Activated CD4-positive, alpha-beta memory T cell treated with anti-CD3 and anti-CD28 coated beads, Interleukin-2, amount 10 ng/mL, durations not matched to agents 7 days and 5 days (primary cell): ENCODE results near the gene CHCHD1. TPM values are rescaled to one million over a fixed set of nuclear protein-coding genes. Genes with fewer than 3 reads are reported as not detected.
A peak's percentile ranks its signal among the peaks of the same experiment; 100 is the strongest.

Experiments
- CTCF ChIA-PET: fragments of 350-600 bp; sonication (Branson Sonifier 250); formaldehyde crosslinking; loops from one replicate; lab custom pipeline; 2021; ENCODE audit warnings: antibody characterized with exemption, inconsistent platforms; lab: Charles Lee
- POLR2A ChIA-PET: fragments of 350-600 bp; sonication (Branson Sonifier 250); formaldehyde crosslinking; loops from one replicate; lab custom pipeline; 2021; ENCODE audit warnings: antibody characterized with exemption; lab: Charles Lee
- DNase-seq: peaks from one replicate; pipeline ENCODE4 v3.0.0-alpha.2; 2020
- H3K27ac Mint-ChIP-seq: one replicate; pipeline ENCODE4 v1.8.0; 2021; ENCODE audit warnings: mild to moderate bottlenecking, mixed read lengths
- H3K27me3 Mint-ChIP-seq: one replicate; pipeline ENCODE4 v1.8.0; 2021; ENCODE audit warnings: mixed read lengths
- H3K36me3 Mint-ChIP-seq: one replicate; pipeline ENCODE4 v1.8.0; 2021; ENCODE audit warnings: low read depth, mixed read lengths
- H3K4me1 Mint-ChIP-seq: one replicate; pipeline ENCODE4 v1.8.0; 2021; ENCODE audit warnings: mixed read lengths
- H3K4me3 Mint-ChIP-seq: one replicate; pipeline ENCODE4 v1.8.0; 2021; ENCODE audit warnings: mild to moderate bottlenecking, mixed read lengths
- H3K9me3 Mint-ChIP-seq: one replicate; pipeline ENCODE4 v1.8.0; 2021; ENCODE audit warnings: mixed read lengths
- total RNA-seq, 2 experiments: library from RNA; stranded (reverse); gene quantifications; one replicate each; pipeline ENCODE4 v1.2.3, GENCODE V29; 2021

CHCHD1 gene
- total RNA-seq, 2 experiments from 2014 or later, result 31.4 to 34.6 TPM

- Mint-ChIP-seq H3K4me1 (peaks cover 53% of the 10 kb centered on the region), H3K36me3 (peaks cover 47% of the 10 kb centered on the region), H3K27me3 (no peaks in the 10 kb centered on the region), H3K27ac (peak overlapping the region; percentile 59), H3K9me3 (no peaks in the 10 kb centered on the region), H3K4me3 (peak overlapping the region; percentile 68)
- POLR2A ChIA-PET, result interaction anchor here (0.9 to 6.8 kb wide), 4 partner anchors 7 to 64 kb away, joined by 3 to 164 read pairs (median 4); a partner anchor contains a TSS
- no peak for DNase-seq
- CTCF ChIA-PET, result interaction anchor here (1.1 to 1.2 kb wide), 3 partner anchors 20 to 26 kb away, joined by 3 read pairs; no protein-coding TSS in a partner anchor
Observed at GRCh38 chr10:73746721-73747120, 35.1 kb upstream of the CHCHD1 start.

DNA sequence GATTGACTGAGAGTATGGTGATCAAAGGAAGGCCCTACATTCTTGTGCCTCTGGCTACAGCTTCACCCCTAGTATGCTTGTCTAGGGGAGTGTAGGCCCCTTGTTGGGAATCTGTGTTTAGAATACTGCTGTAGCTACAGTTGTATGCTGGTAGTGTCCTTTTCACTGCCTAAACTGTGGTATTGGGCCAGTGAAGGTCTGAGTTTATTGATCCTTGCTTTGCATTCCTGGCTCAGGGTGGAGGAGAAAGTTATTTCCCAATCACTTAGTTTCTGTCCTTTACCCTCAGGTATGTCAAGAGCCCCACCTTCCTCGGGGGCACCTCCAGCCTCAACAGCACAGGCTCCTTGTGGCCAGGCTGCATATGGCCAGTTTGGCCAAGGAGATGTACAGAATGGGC, 31.0 kb upstream of the CHCHD1 start:
- Mint-ChIP-seq H3K4me1 (peaks cover 42% of the 10 kb centered on the region), H3K36me3 (peaks cover 60% of the 10 kb centered on the region), H3K27me3 (no peaks in the 10 kb centered on the region), H3K4me3 (no peak overlapping the region), H3K27ac (no peak overlapping the region), H3K9me3 (no peaks in the 10 kb centered on the region)
- POLR2A ChIA-PET, result no interaction called here
- CTCF ChIA-PET, result no interaction called here
- no peak for DNase-seq

- DNase-seq, result no peak
- Mint-ChIP-seq H3K9me3 (no peaks in the 10 kb centered on the region), H3K27me3 (no peaks in the 10 kb centered on the region), H3K27ac (peak overlapping the region; percentile 41), H3K36me3 (peaks cover 64% of the 10 kb centered on the region), H3K4me1 (peaks cover 54% of the 10 kb centered on the region), H3K4me3 (no peak overlapping the region)
- POLR2A ChIA-PET, result interaction anchor here (0.6 to 1.3 kb wide), 3 partner anchors 11 to 26 kb away, joined by 3 to 6 read pairs (median 3); partner anchors contain the start of gene CHCHD1
- CTCF ChIA-PET, result interaction anchor here (0.9 kb wide), 1 partner anchor 124 kb away, joined by 3 read pairs; no protein-coding TSS in a partner anchor
Observed at GRCh38 chr10:73756183-73756582, 25.7 kb upstream of the CHCHD1 start.

DNA sequence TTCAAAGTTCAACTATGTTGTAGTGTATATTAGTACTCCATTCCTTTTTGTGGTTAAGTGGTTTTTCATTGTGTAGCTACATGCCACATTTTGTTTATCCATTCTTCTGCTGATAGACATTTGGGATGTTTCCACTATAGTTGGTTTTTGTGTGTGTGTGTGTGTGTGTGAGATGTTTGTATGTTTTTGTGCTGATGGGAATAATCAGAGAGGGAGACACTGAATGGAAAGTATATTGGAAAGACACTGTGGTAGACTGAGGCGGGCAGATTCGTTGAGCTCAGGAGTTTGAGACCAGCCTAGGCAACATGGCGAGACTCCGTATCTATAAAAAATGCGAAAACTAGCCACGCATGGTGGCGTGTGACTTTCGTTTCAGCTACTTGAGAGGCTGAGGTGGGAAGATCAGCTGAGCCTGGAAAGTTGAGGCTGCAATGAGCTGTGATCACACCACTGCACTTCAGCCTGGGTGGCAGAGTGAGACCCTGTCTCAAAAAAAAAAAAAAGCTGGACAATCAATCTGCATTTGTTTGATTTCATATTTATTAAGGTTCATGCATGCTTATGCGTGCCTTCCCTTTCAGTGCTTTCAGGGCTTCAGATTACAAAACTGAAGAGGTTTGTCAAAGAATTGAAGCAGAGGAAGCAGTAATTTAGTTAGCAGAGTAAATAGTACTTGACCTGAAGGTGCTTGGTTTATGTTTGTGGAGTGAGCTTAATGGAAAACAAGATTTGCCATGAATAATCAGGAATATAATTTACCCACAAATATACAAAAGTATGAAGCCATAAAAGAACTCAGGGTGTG, 22.9 kb upstream of the CHCHD1 start:
- POLR2A ChIA-PET, result interaction anchor here (0.8 to 4.0 kb wide), 8 partner anchors 8 to 42 kb away, joined by 3 to 60 read pairs (median 4); partner anchors contain the start of genes CHCHD1, SEC24C and ZSWIM8
- Mint-ChIP-seq H3K27ac (peak overlapping the region; percentile 70), H3K27me3 (no peaks in the 10 kb centered on the region), H3K4me3 (peak overlapping the region; percentile 48), H3K4me1 (peaks cover 68% of the 10 kb centered on the region), H3K9me3 (no peaks in the 10 kb centered on the region), H3K36me3 (peaks cover 71% of the 10 kb centered on the region)
- DNase-seq, result no peak
- CTCF ChIA-PET, result interaction anchor here (0.7 to 1.9 kb wide), 6 partner anchors 10 to 230 kb away, joined by 3 to 13 read pairs (median 4); partner anchors contain the start of genes CHCHD1 and SEC24C

DNA sequence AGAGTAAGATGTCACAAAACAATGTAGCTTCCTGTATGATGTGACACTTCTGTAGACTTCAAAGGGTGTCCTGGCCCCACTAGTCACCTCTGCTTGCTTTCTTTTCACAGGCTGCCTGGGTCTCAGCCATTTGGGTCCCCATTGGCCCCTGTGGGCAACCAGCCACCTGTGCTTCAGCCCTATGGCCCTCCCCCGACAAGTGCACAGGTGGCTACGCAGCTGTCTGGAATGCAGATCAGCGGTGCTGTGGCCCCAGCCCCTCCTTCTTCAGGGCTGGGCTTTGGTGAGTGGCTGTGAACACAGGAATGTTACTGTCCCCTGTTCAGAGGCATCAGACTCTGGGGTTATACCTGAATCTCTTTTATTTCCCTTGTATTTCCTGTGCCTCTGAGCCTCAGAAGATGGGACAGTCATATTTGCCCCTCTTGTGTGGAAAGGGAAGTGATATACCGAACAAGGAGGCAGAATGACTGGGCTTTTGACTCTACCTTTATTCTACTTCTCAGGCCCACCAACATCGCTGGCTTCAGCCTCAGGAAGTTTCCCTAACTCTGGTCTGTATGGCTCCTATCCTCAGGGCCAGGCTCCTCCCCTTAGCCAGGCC, 22.2 kb upstream of the CHCHD1 start:
- Mint-ChIP-seq H3K9me3 (no peaks in the 10 kb centered on the region), H3K4me3 (peak overlapping the region; percentile 21), H3K27ac (peak overlapping the region; percentile 70), H3K27me3 (no peaks in the 10 kb centered on the region), H3K4me1 (peaks cover 69% of the 10 kb centered on the region), H3K36me3 (peaks cover 71% of the 10 kb centered on the region)
- DNase-seq, result peak; percentile 44
- POLR2A ChIA-PET, result interaction anchor here (0.8 to 4.0 kb wide), 7 partner anchors 11 to 41 kb away, joined by 3 to 60 read pairs (median 4); partner anchors contain the start of genes CHCHD1, SEC24C and ZSWIM8
- CTCF ChIA-PET, result interaction anchor here (0.7 to 1.9 kb wide), 6 partner anchors 9 to 120 kb away, joined by 3 to 13 read pairs (median 4); partner anchors contain the start of genes CHCHD1 and SEC24C

- peaks cover 83% of the 10 kb centered on the region for H3K36me3 Mint-ChIP-seq
- peaks cover 68% of the 10 kb centered on the region for H3K4me1 Mint-ChIP-seq
- no peaks in the 10 kb centered on the region for H3K9me3 Mint-ChIP-seq
- no peak overlapping the region for H3K27ac Mint-ChIP-seq
- ChIA-PET CTCF (no interaction called here), POLR2A (interaction anchor here (1.3 to 3.2 kb wide), 2 partner anchors 11 to 31 kb away, joined by 3 to 29 read pairs; a partner anchor contains a TSS)
- H3K4me3 Mint-ChIP-seq, result no peak overlapping the region
- DNase-seq, result no peak
- no peaks in the 10 kb centered on the region for H3K27me3 Mint-ChIP-seq
Observed at GRCh38 chr10:73761781-73762180, 20.1 kb upstream of the CHCHD1 start.

GRCh38 chr10:73762915-73763314, 18.9 kb upstream of the CHCHD1 start:
- Mint-ChIP-seq H3K9me3 (no peaks in the 10 kb centered on the region), H3K4me1 (peaks cover 69% of the 10 kb centered on the region), H3K27ac (peak overlapping the region; percentile 76), H3K27me3 (no peaks in the 10 kb centered on the region), H3K4me3 (no peak overlapping the region), H3K36me3 (peaks cover 85% of the 10 kb centered on the region)
- ChIA-PET POLR2A (interaction anchor here (0.8 to 3.2 kb wide), 7 partner anchors 10 to 48 kb away, joined by 3 to 29 read pairs (median 3); partner anchors contain the start of genes CHCHD1 and SEC24C), CTCF (interaction anchor here (1.3 kb wide), 1 partner anchor 10 kb away, joined by 4 read pairs; no protein-coding TSS in a partner anchor)
- no peak for DNase-seq

DNA sequence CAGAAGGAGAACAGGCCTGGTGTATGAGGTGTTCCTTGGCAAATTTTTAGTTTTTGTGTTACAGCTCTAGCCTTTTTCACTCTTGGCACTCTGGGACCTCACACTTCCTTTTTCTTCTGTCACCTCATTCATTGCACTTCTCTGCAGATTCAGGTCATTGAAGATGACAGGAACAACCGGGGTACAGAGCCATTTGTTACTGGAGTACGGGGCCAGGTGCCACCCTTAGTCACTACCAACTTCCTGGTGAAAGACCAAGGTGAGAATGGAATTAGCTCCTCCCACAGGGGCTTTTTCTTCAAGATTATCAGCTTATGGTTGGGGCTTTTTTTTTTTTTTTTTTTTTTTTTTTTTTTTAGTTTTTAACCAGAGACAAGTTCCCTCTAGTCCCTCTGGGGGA, 18.5 kb upstream of the CHCHD1 start:
- POLR2A ChIA-PET, result interaction anchor here (0.8 to 3.2 kb wide), 5 partner anchors 9 to 35 kb away, joined by 3 to 29 read pairs (median 5); partner anchors contain the start of genes CHCHD1 and SEC24C
- Mint-ChIP-seq H3K27ac (peak overlapping the region; percentile 76), H3K27me3 (no peaks in the 10 kb centered on the region), H3K9me3 (no peaks in the 10 kb centered on the region), H3K4me1 (peaks cover 66% of the 10 kb centered on the region), H3K4me3 (no peak overlapping the region), H3K36me3 (peaks cover 88% of the 10 kb centered on the region)
- CTCF ChIA-PET, result interaction anchor here (1.3 kb wide), 1 partner anchor 9 kb away, joined by 4 read pairs; no protein-coding TSS in a partner anchor
- DNase-seq, result no peak

- DNase-seq, result no peak
- Mint-ChIP-seq H3K27ac (no peak overlapping the region), H3K4me1 (peaks cover 64% of the 10 kb centered on the region), H3K27me3 (no peaks in the 10 kb centered on the region), H3K4me3 (no peak overlapping the region), H3K9me3 (no peaks in the 10 kb centered on the region), H3K36me3 (peaks cover 92% of the 10 kb centered on the region)
- CTCF ChIA-PET, result interaction anchor here (1.1 kb wide), 1 partner anchor 115 kb away, joined by 4 read pairs; no protein-coding TSS in a partner anchor
- POLR2A ChIA-PET, result interaction anchor here (0.6 to 4.0 kb wide), 6 partner anchors 8 to 382 kb away, joined by 3 to 29 read pairs (median 7); partner anchors contain the start of genes CHCHD1 and SEC24C
Observed at GRCh38 chr10:73765066-73765465, 16.8 kb upstream of the CHCHD1 start.

DNA sequence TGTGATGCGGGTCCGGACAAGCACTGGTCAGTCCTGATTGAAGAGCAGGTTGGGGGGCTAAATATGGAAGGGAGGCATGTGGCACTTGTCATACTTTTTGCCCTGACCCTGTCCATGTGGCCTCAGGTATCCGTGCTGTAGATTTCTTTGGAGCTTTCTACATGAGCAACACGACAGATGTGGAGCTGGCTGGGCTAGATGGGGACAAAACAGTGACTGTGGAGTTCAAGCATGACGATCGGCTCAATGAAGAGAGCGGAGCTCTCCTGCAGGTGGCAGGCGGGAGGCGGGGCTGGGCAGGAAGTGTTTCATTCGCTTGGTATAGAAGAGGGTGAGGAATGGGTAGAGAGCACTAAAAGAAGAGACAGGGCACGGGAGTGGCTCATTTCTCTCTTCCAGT, 13.0 kb upstream of the CHCHD1 start:
- H3K36me3 Mint-ChIP-seq, result peaks cover 84% of the 10 kb centered on the region
- peaks cover 54% of the 10 kb centered on the region for H3K4me1 Mint-ChIP-seq
- POLR2A ChIA-PET, result interaction anchor here (0.9 to 8.6 kb wide), 7 partner anchors 10 to 42 kb away, joined by 3 to 62 read pairs (median 15); partner anchors contain the start of genes CHCHD1, SEC24C and ZSWIM8
- peak overlapping the region; percentile 52 for H3K27ac Mint-ChIP-seq
- DNase-seq, result peak; percentile 73
- no peaks in the 10 kb centered on the region for H3K27me3 Mint-ChIP-seq
- H3K9me3 Mint-ChIP-seq, result no peaks in the 10 kb centered on the region
- H3K4me3 Mint-ChIP-seq, result no peak overlapping the region
- CTCF ChIA-PET, result interaction anchor here (0.7 to 6.6 kb wide), 9 partner anchors 9 to 111 kb away, joined by 3 to 92 read pairs (median 4); partner anchors contain the start of genes CHCHD1, SEC24C and ZSWIM8

- CTCF ChIA-PET, result interaction anchor here (1.3 to 6.6 kb wide), 7 partner anchors 11 to 110 kb away, joined by 3 to 92 read pairs (median 11); partner anchors contain the start of genes CHCHD1, SEC24C and ZSWIM8
- no peak for DNase-seq
- Mint-ChIP-seq H3K4me3 (no peak overlapping the region), H3K4me1 (peaks cover 56% of the 10 kb centered on the region), H3K27me3 (no peaks in the 10 kb centered on the region), H3K27ac (peak overlapping the region; percentile 52), H3K36me3 (peaks cover 85% of the 10 kb centered on the region), H3K9me3 (no peaks in the 10 kb centered on the region)
- POLR2A ChIA-PET, result interaction anchor here (0.9 to 8.6 kb wide), 8 partner anchors 9 to 47 kb away, joined by 3 to 62 read pairs (median 12); partner anchors contain the start of genes CHCHD1, SEC24C and ZSWIM8
Observed at GRCh38 chr10:73769396-73769795, 12.5 kb upstream of the CHCHD1 start.
